IPS-NIHi11 (cell line): ENCODE measurements around the gene KRT23.

Experiments used
- DNase-seq: peaks from one replicate; pipeline ENCODE4 v3.0.0; 2012; ENCODE audit warnings: mixed read lengths, low spot score

KRT23 gene

GRCh38 chr17:40909755-40910154 is 27.7 kb downstream of the KRT23 start:
- no peak for DNase-seq

GRCh38 chr17:40909351-40909750 is 28.1 kb downstream of the KRT23 start:
- peak; percentile 82 for DNase-seq

GRCh38 chr17:40906613-40907012 is 30.8 kb downstream of the KRT23 start:
- DNase-seq: no peak

GRCh38 chr17:40905370-40905769 is 32.1 kb downstream of the KRT23 start:
- DNase-seq: no peak

- no peak for DNase-seq
These were observed 34.2 kb downstream of the KRT23 start for GRCh38 chr17:40903129-40903847.

GRCh38 chr17:40902498-40902897 is 34.9 kb downstream of the KRT23 start:
- DNase-seq: no peak

- DNase-seq: peak; percentile 10
These were observed 35.4 kb downstream of the KRT23 start for GRCh38 chr17:40901981-40902474.

- no peak for DNase-seq
These were observed 36.6 kb downstream of the KRT23 start for GRCh38 chr17:40900809-40901356.

- DNase-seq: no peak
These were observed 40.5 kb downstream of the KRT23 start for GRCh38 chr17:40896916-40897455.

GRCh38 chr17:40895106-40895730 is 42.2 kb downstream of the KRT23 start:
- no peak for DNase-seq

GRCh38 chr17:40888196-40888720 is 49.2 kb downstream of the KRT23 start:
- no peak for DNase-seq

GRCh38 chr17:40886090-40886489 is 51.4 kb downstream of the KRT23 start:
- DNase-seq: no peak

- peak; percentile 37 for DNase-seq
These were observed 52.5 kb downstream of the KRT23 start, which contains the start of gene KRT20 for GRCh38 chr17:40884708-40885512. TSS of gene KRT20 (minus strand) at chr17:40885242. CDS start at chr17:40885185, 57 bp downstream.

GRCh38 chr17:40883626-40884334 is 53.7 kb downstream of the KRT23 start:
- DNase-seq: no peak

- no peak for DNase-seq
These were observed 54.4 kb downstream of the KRT23 start for GRCh38 chr17:40883031-40883430.

GRCh38 chr17:40879026-40879425 is 58.4 kb downstream of the KRT23 start:
- no peak for DNase-seq

GRCh38 chr17:40878044-40878443 is 59.4 kb downstream of the KRT23 start:
- DNase-seq: no peak

- no peak for DNase-seq
These were observed 63.6 kb downstream of the KRT23 start for GRCh38 chr17:40873801-40874200.

GRCh38 chr17:40873255-40873654 is 64.2 kb downstream of the KRT23 start:
- no peak for DNase-seq
